Right lobe of liver (tissue), 4 donors: ENCODE data around the gene PIWIL4.

ENCODE experiments used
- POLR2A ChIP-seq: fragments of 450-650 bp; IDR thresholded peaks from one replicate; pipeline ENCODE4 v1.6.1; 2017; ENCODE audit warnings: antibody characterized with exemption, mild to moderate bottlenecking
- TF ChIP-seq, protein P1 (sequence below), 4 donors: fragments of 200-600 bp in 3 of 4; fragments of 450-650 bp in 1 of 4; IDR thresholded peaks; one replicate each; pipeline versions ENCODE4 v1.5.1 to v1.8.0; 2016 to 2022; ENCODE audit warnings: antibody characterized with exemption in 4 of 4, mild to moderate bottlenecking in 2 of 4
- donor health status: DM: no; HTN: no; CAD: no.
- donor health status: DM: no; HTN: no; CAD: no.
- donor health status: DM: no; HTN: yes; CAD: no.

GRCh38 chr11:94521684-94522083 lies 45.5 kb upstream of the PIWIL4 start:
- TF ChIP-seq, protein P1, sequence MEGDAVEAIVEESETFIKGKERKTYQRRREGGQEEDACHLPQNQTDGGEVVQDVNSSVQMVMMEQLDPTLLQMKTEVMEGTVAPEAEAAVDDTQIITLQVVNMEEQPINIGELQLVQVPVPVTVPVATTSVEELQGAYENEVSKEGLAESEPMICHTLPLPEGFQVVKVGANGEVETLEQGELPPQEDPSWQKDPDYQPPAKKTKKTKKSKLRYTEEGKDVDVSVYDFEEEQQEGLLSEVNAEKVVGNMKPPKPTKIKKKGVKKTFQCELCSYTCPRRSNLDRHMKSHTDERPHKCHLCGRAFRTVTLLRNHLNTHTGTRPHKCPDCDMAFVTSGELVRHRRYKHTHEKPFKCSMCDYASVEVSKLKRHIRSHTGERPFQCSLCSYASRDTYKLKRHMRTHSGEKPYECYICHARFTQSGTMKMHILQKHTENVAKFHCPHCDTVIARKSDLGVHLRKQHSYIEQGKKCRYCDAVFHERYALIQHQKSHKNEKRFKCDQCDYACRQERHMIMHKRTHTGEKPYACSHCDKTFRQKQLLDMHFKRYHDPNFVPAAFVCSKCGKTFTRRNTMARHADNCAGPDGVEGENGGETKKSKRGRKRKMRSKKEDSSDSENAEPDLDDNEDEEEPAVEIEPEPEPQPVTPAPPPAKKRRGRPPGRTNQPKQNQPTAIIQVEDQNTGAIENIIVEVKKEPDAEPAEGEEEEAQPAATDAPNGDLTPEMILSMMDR (IDR thresholded peaks at IDR 0.05): peak; percentile 23 to 38 (median 30)
- TF ChIP-seq POLR2A: no peak
